ENCODE data around the gene B3GALT4.
"Not testable (repeated sequence)": the region's sequence is repeated elsewhere in the genome, so short reads cannot be mapped to it uniquely, and the experiment has no call there.

The B3GALT4 gene

GRCh38 chr6:33279971-33280511 lies 3.1 kb downstream of the B3GALT4 start:
- no peak overlapping the region for H3K4me2 ChIP-seq (ENCODE audit: low read length)
- no peak overlapping the region for H3K4me3 ChIP-seq (ENCODE audit: low read length)
- no peaks in the 10 kb centered on the region for H3K27me3 ChIP-seq (ENCODE audit: low read depth, low read length)
- peaks cover 17% of the 10 kb centered on the region for H3K36me3 ChIP-seq (replicated peaks; ENCODE audit: low read depth, low read length)
- peaks cover 17% of the 10 kb centered on the region for H4K20me1 ChIP-seq (ENCODE audit: insufficient read depth, low read length)
- no peaks in the 10 kb centered on the region for H3K9me3 ChIP-seq (ENCODE audit: insufficient read depth, low read length)
- peaks cover 24% of the 10 kb centered on the region for H3K4me1 ChIP-seq (ENCODE audit: low read length)
- H2AFZ ChIP-seq (ENCODE audit: low read depth, low read length): no peak overlapping the region
- no peak overlapping the region for H3K9ac ChIP-seq (ENCODE audit: low read length)
- no peak overlapping the region for H3K27ac ChIP-seq (ENCODE audit: low read length)
- TF ChIP-seq EZH2phosphoT487 (IDR thresholded peaks at IDR 0.05; ENCODE audit: low read depth): no peak
- TF ChIP-seq, protein P1, sequence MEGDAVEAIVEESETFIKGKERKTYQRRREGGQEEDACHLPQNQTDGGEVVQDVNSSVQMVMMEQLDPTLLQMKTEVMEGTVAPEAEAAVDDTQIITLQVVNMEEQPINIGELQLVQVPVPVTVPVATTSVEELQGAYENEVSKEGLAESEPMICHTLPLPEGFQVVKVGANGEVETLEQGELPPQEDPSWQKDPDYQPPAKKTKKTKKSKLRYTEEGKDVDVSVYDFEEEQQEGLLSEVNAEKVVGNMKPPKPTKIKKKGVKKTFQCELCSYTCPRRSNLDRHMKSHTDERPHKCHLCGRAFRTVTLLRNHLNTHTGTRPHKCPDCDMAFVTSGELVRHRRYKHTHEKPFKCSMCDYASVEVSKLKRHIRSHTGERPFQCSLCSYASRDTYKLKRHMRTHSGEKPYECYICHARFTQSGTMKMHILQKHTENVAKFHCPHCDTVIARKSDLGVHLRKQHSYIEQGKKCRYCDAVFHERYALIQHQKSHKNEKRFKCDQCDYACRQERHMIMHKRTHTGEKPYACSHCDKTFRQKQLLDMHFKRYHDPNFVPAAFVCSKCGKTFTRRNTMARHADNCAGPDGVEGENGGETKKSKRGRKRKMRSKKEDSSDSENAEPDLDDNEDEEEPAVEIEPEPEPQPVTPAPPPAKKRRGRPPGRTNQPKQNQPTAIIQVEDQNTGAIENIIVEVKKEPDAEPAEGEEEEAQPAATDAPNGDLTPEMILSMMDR (IDR thresholded peaks at IDR 0.05; ENCODE audit: low read depth, low read length): peak; percentile 32
- H3K79me2 ChIP-seq (ENCODE audit: low read length): peaks cover 9% of the 10 kb centered on the region

DNA sequence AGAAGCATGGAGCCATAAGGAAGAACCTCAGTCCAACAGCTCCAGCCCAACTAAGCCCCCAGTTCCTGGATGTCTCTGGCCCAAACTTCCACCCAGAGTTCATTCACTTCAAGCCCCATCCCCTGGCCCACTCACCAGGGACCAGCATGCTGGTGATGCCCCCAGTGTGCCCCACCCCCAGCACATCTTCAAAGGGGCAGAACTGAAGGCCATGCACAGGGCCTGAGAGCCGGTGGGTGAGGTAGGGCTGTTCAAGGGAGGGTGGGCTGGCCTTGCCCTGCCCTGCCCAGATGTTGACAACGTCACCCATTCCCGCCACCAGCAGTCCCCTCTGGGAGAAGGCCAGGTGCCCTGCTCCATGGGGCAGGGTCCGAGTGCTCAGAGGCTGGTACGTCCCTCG lies 3.6 kb downstream of the B3GALT4 start:
- Histone ChIP-seq H3K4me2 (ENCODE audit: low read length) (no peak overlapping the region), H3K4me1 (ENCODE audit: low read length) (peaks cover 20% of the 10 kb centered on the region), H2AFZ (ENCODE audit: low read depth, low read length) (no peak overlapping the region), H3K36me3 (replicated peaks; ENCODE audit: low read depth, low read length) (peaks cover 12% of the 10 kb centered on the region), H3K4me3 (ENCODE audit: low read length) (no peak overlapping the region), H3K27ac (ENCODE audit: low read length) (no peak overlapping the region), H3K9me3 (ENCODE audit: insufficient read depth, low read length) (no peaks in the 10 kb centered on the region), H4K20me1 (ENCODE audit: insufficient read depth, low read length) (peaks cover 12% of the 10 kb centered on the region), H3K79me2 (ENCODE audit: low read length) (peaks cover 4% of the 10 kb centered on the region), H3K9ac (ENCODE audit: low read length) (no peak overlapping the region), H3K27me3 (ENCODE audit: low read depth, low read length) (no peaks in the 10 kb centered on the region)
- no peak for TF ChIP-seq EZH2phosphoT487 (IDR thresholded peaks at IDR 0.05; ENCODE audit: low read depth)
- TF ChIP-seq, protein P1 (IDR thresholded peaks at IDR 0.05; ENCODE audit: low read depth, low read length): no peak

DNA sequence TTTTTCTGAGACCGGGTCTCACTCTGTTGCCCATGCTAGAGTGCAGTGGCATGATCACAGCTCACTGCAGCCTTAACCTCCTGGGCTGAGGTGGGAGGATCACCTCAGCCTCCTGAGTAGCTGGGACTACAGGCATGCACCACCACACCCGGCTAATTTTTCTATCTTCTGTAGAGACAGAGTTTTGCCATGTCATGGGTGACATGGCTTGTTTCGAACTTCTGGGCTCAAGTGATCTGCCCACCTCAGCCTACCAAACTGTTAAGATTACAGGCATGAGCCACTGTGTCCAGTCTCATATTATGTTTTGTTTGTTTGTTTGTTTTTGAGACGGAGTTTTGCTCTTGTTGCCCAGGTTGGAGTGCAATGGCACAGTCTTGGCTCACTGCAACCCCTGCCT lies 8.3 kb downstream of the B3GALT4 start:
- H3K9ac ChIP-seq (ENCODE audit: low read length); H3K27me3 ChIP-seq (ENCODE audit: low read depth, low read length); H3K4me2 ChIP-seq (ENCODE audit: low read length); H3K9me3 ChIP-seq (ENCODE audit: insufficient read depth, low read length); H3K36me3 ChIP-seq (replicated peaks; ENCODE audit: low read depth, low read length); H2AFZ ChIP-seq (ENCODE audit: low read depth, low read length); H4K20me1 ChIP-seq (ENCODE audit: insufficient read depth, low read length); H3K4me3 ChIP-seq (ENCODE audit: low read length); H3K4me1 ChIP-seq (ENCODE audit: low read length); H3K27ac ChIP-seq (ENCODE audit: low read length): not testable (repeated sequence)
- H3K79me2 ChIP-seq (ENCODE audit: low read length): peaks cover 19% of the 10 kb centered on the region

DNA sequence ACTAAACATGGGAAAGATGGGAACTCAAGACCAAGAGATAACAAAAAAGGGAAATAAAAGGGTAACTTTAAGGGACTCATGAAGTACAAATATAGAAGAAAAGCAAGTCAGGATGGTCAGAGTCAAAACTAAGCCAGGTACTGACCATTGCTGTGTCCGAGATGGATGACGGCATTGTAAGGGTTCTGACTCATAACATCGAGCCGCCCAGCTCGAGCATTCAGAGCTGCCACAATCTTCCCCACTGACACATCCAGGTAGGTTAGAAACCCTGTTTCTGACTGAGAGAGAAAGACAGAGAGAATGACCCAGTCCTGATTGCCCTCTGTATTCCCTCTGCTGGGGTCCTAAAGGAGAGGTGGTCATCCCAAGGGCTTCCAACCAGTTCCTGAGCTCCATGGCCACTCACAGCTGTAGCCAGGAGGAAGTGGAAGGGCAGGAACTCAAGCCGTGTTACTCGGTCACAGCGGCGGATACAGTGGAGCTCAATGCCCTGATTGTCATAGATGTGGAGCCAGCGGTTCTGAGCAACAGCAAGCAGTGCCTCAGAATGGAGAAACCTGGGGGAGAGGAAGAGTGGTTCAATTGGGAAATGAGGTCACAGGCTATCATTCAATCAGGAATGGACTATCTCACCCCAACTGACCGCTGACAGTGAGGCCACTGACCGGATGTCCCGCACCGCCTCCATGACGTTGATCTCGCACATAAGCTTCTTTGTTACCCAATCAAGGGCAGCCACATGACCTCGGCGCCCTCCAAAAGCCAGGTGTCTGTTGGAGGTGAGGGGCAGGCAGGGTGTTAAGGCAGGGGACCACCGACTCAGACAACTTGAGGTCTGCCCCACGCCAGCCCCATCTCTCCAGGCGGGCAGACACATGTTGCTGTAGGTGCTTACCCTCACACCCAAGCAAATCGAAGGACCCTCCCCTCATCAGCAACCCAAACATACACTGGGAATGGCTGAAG lies 10.3 kb downstream of the B3GALT4 start:
- TF ChIP-seq, protein P1 (IDR thresholded peaks at IDR 0.05; ENCODE audit: low read depth, low read length): no peak
- TF ChIP-seq EZH2phosphoT487 (IDR thresholded peaks at IDR 0.05; ENCODE audit: low read depth): no peak
- peaks cover 5% of the 10 kb centered on the region for H3K36me3 ChIP-seq (replicated peaks; ENCODE audit: low read depth, low read length)
- H3K4me3 ChIP-seq (ENCODE audit: low read length): no peak overlapping the region
- H3K9ac ChIP-seq (ENCODE audit: low read length): no peak overlapping the region
- H2AFZ ChIP-seq (ENCODE audit: low read depth, low read length): no peak overlapping the region
- no peaks in the 10 kb centered on the region for H4K20me1 ChIP-seq (ENCODE audit: insufficient read depth, low read length)
- no peaks in the 10 kb centered on the region for H3K27me3 ChIP-seq (ENCODE audit: low read depth, low read length)
- H3K4me2 ChIP-seq (ENCODE audit: low read length): no peak overlapping the region
- H3K27ac ChIP-seq (ENCODE audit: low read length): no peak overlapping the region
- peaks cover 28% of the 10 kb centered on the region for H3K79me2 ChIP-seq (ENCODE audit: low read length)
- H3K9me3 ChIP-seq (ENCODE audit: insufficient read depth, low read length): no peaks in the 10 kb centered on the region
- H3K4me1 ChIP-seq (ENCODE audit: low read length): peaks cover 12% of the 10 kb centered on the region

All from OCI-LY3 (cell line).